Frontal cortex (tissue), 4 donors: ENCODE measurements around the gene PRKN. TPM values are rescaled to one million over a fixed set of nuclear protein-coding genes. Genes with fewer than 3 reads are reported as not detected.
"Not testable (repeated sequence)": the region's sequence is repeated elsewhere in the genome, so short reads cannot be mapped to it uniquely, and the experiment has no call there.

Experiments used
- DNase-seq, 2 donors: peaks; one replicate each; pipeline ENCODE4 v3.0.0; 2012; ENCODE audit warnings: low spot score in 2 of 2
- FAIRE-seq: peaks from 2 replicates; lab custom pipeline; 2012; peaks lifted over from hg19 to GRCh38; lab: Jason Lieb, UNC
- total RNA-seq: library from RNA; depleted of rRNA; stranded (reverse); fragments of >200 nt; gene quantifications from one replicate; pipeline ENCODE4 v1.2.3, GENCODE V29; 2014
- donor health status: control.
- donor health status: control.
- donor health status: control.

Gene PRKN
- total RNA-seq, 1 donor from 2014 or later, result 6.1 TPM

- FAIRE-seq, result not testable (repeated sequence)
Measured at GRCh38 chr6:161315246-161315917, 1412.2 kb downstream of the PRKN start.

DNA sequence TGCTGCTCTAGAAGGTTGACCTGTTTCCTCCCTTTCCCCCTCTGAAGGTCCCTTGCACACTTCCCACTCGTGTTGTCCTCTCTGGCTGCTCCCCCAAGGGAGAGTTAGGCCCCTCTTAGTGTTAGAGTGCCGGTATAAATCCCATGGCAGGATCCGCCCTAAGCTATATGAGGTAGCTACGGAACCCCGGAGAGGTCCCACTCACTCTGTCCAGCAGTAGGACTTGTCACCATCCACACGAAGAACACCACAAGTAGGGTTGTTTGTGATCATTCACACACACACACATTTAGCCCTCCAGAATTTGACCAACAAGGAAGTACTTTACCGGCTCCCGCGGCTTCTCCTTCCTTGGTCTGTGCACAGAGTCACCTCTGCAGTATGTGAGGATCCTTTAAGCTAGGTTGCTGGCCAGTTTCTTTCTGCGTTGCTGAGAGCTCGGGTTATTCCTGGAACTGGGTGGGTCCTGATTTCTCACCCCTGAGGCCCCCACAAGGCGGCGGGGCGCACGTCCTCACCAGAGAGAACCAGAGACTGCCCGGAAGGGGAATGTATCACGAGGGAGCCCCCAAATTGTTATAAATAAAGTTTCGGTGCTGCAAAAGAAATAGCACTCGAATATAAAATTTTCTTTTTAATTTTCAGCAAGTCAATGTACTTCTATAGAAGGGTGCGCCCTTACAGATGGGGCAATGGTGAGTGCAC lies 1412.9 kb downstream of the PRKN start:
- not testable (repeated sequence) for FAIRE-seq, DNase-seq

More at GRCh38 chr6:161315246-161315917, 1412.2 kb downstream of the PRKN start:
- DNase-seq, result not testable (repeated sequence)

DNA sequence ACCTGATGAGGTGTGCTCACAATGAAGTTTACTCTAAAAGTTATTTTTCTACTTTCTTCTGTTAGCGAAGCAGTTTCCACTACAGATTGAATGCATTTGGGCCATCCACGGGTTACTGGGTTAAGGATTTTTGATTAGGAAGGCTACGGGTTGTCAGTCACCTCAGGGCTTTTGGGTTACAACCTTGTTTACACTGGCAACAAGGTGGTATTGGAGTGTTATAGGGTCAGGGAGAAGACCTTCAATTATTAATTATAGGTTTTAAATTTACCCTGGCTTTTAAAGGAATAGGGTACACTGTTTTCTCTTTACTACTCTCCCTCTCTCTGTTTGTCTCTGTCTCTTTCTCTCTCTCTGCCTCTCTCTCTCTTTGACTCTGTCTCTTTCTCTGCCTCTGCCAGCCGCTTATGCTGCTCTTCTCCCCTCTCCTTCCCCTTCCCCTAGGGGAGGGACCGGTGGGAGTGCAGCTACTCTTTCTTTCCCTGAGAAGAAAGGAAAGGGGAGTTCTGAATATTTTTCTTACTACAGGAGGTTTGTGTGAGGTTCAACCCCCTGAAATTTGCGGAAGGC lies 1413.5 kb downstream of the PRKN start:
- DNase-seq (no peak), FAIRE-seq (no peak)

GRCh38 chr6:161313475-161313874 lies 1414.1 kb downstream of the PRKN start:
- not testable (repeated sequence) for FAIRE-seq, DNase-seq

GRCh38 chr6:161309774-161310173 lies 1417.8 kb downstream of the PRKN start:
- not testable (repeated sequence) for FAIRE-seq, DNase-seq

GRCh38 chr6:161308075-161308655 lies 1419.4 kb downstream of the PRKN start:
- no peak for DNase-seq
- no peak for FAIRE-seq

DNA sequence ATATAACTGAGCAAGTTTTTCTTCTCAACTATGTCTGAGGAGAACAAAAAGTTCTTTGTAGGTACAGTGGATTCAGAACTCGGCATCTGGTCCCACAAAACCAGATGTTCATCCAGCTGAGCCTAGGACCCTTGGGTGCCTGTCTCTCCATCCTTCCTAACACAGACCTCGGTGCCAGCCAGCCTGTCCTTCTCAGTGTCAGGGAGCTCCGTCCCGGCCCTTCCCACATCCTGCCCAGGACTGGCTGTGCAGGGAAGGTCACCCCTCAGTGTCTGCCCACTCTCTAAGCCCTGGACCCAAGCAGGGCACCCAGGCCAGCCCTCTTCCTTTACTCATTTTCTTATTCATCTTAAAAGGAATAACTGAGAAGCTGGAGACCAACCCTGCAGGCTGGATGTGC lies 1421.7 kb downstream of the PRKN start:
- FAIRE-seq, result no peak

DNA sequence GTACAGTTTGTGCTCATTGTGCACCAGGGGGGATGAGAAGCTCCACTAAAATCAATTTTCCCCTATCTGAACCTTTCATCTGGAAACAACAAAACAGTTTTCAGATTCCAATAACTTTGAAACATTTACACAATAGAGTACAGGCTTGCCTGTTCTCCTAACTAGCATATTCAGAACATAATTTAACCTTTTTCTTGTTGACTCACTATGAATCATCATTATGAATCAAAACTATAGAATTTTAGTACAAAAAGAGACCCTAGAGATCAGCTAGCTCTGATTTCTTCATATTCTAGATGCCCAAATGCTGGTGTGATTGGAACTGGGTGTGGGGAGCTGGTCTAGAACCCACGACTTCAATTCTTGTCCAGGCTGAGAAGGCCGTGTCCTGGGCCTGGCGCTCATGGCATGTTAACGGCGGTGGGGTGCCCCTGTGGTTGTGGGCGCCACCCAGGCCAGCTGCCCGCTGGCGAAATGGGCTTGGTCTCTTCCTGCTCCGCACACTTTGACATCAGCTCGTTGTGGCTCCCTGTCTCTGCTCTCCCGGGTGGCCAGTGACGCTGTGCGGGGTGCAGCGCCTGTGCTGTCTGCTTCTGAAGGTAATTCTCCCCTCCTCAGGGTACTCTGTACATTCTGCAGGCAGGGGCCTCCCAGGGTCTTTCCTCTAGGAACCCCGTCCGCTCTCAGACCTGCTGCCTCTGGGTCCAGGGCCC lies 1423.8 kb downstream of the PRKN start:
- FAIRE-seq, result no peak
- no peak for DNase-seq

More for the DNA sequence above, 1421.7 kb downstream of the PRKN start:
- DNase-seq, result no peak

DNA sequence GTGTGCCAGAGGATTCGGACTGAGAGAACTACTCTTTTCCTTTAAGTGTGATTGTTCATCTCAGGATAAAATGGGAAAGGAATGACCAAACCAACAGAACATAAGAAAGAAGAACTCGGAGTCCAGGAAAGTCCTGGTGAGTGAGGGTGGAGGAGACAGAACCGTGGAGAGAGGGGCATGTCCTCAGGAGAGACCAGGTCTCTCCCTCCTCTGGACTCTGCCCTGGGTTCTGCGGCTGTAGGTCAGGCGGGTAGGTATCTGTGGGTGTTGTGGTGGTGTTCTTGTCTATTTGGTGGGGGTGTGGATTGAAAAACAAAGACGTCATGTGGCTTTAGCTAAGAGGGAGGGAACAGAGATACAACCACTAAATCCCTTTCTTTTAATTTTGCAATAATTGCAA lies 1424.6 kb downstream of the PRKN start:
- no peak for FAIRE-seq
- no peak for DNase-seq

DNA sequence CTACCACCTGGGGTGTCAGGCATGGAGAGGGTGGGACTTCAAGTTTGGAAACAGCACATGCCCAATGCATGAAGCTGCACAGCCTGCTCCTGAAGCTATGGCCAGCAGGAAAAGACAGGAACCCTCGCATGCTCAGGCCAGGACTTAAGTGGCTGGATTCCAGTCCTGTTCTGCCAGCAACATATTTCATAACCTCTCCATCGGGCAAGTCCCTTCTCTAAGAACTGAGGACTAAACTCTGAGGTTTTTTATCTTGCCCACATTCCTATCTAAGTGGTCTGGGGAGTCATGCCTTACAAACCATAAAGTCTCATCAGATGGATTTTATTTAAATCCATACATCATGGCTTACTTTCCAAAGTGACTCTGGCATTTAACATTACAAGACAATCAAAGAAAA lies 1426.2 kb downstream of the PRKN start:
- FAIRE-seq, result no peak
- no peak for DNase-seq

- no peak for FAIRE-seq
- DNase-seq, result no peak
Measured at GRCh38 chr6:161300823-161301222, 1426.7 kb downstream of the PRKN start.

DNA sequence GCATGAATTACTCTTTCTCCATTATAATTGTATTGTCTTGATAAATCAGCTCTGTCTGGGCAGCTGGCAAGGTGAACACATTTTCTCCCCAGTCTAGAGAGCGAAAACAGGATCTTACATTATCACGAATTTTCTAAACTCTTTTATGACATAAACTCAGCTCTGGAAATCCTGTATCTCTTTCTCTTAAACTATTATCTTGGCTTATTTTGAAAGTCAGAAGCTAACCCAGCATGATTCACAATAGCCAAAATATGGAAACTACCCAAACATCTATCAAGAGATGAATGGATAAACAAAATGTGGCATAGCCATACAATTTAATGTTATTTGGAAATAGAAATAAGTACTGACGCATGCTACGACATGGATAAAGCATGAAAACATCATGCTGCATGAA lies 1427.8 kb downstream of the PRKN start:
- DNase-seq, result no peak
- no peak for FAIRE-seq

Other genes starting within 250 kb of the PRKN start
- 7.3 TPM for gene PACRG, start 208 bp upstream of the PRKN start, total RNA-seq